ENCODE data around the gene AGAP1. TPM values are rescaled to one million over a fixed set of nuclear protein-coding genes. Genes with fewer than 3 reads are reported as not detected.

AGAP1 gene
- total RNA-seq, 1 donor from 2014 or later = 47.2 TPM

- H3K36me3 Mint-ChIP-seq (ENCODE audit: insufficient read depth) = peaks cover 18% of the 10 kb centered on the region
- H3K27ac Mint-ChIP-seq = no peak overlapping the region
- H3K27me3 Mint-ChIP-seq = peaks cover 2% of the 10 kb centered on the region
- TF ChIP-seq CTCF (IDR thresholded peaks at IDR 0.05; ENCODE audit: unreplicated experiment) = no peak
- H3K4me3 Mint-ChIP-seq (ENCODE audit: low read depth) = no peak overlapping the region
- H3K9me3 Mint-ChIP-seq (ENCODE audit: low read depth) = peaks cover 4% of the 10 kb centered on the region
- no peak for DNase-seq (ENCODE audit: low spot score, unreplicated experiment)
- H3K4me1 Mint-ChIP-seq (ENCODE audit: low read depth) = peaks cover 1% of the 10 kb centered on the region
Observed at GRCh38 chr2:235901243-235901642, 407.4 kb downstream of the AGAP1 start.

GRCh38 chr2:235903782-235904584 lies 410.1 kb downstream of the AGAP1 start:
- Mint-ChIP-seq H3K4me1 (ENCODE audit: low read depth) (peaks cover 5% of the 10 kb centered on the region), H3K4me3 (ENCODE audit: low read depth) (no peak overlapping the region), H3K27ac (no peak overlapping the region), H3K36me3 (ENCODE audit: insufficient read depth) (peaks cover 15% of the 10 kb centered on the region), H3K27me3 (peaks cover 2% of the 10 kb centered on the region), H3K9me3 (ENCODE audit: low read depth) (no peaks in the 10 kb centered on the region)
- DNase-seq (ENCODE audit: low spot score, unreplicated experiment) = no peak
- no peak for TF ChIP-seq CTCF (IDR thresholded peaks at IDR 0.05; ENCODE audit: unreplicated experiment)

- H3K36me3 Mint-ChIP-seq (ENCODE audit: insufficient read depth) = peaks cover 18% of the 10 kb centered on the region
- H3K4me3 Mint-ChIP-seq (ENCODE audit: low read depth) = no peak overlapping the region
- no peak for DNase-seq (ENCODE audit: low spot score, unreplicated experiment)
- peaks cover 5% of the 10 kb centered on the region for H3K4me1 Mint-ChIP-seq (ENCODE audit: low read depth)
- no peak overlapping the region for H3K27ac Mint-ChIP-seq
- H3K27me3 Mint-ChIP-seq = peaks cover 2% of the 10 kb centered on the region
- TF ChIP-seq CTCF (IDR thresholded peaks at IDR 0.05; ENCODE audit: unreplicated experiment) = no peak
- H3K9me3 Mint-ChIP-seq (ENCODE audit: low read depth) = no peaks in the 10 kb centered on the region
Observed at GRCh38 chr2:235904585-235904931, 410.7 kb downstream of the AGAP1 start.

GRCh38 chr2:235908826-235909225 lies 415.0 kb downstream of the AGAP1 start:
- no peak for DNase-seq (ENCODE audit: low spot score, unreplicated experiment)
- H3K9me3 Mint-ChIP-seq (ENCODE audit: low read depth) = peaks cover 3% of the 10 kb centered on the region
- H3K27ac Mint-ChIP-seq = no peak overlapping the region
- peaks cover 2% of the 10 kb centered on the region for H3K27me3 Mint-ChIP-seq
- H3K4me1 Mint-ChIP-seq (ENCODE audit: low read depth) = peaks cover 5% of the 10 kb centered on the region
- no peak overlapping the region for H3K4me3 Mint-ChIP-seq (ENCODE audit: low read depth)
- no peak for TF ChIP-seq CTCF (IDR thresholded peaks at IDR 0.05; ENCODE audit: unreplicated experiment)
- H3K36me3 Mint-ChIP-seq (ENCODE audit: insufficient read depth) = peaks cover 20% of the 10 kb centered on the region

GRCh38 chr2:235909358-235909757 lies 415.5 kb downstream of the AGAP1 start:
- DNase-seq (ENCODE audit: low spot score, unreplicated experiment) = no peak
- Mint-ChIP-seq H3K36me3 (ENCODE audit: insufficient read depth) (peaks cover 20% of the 10 kb centered on the region), H3K27me3 (peaks cover 2% of the 10 kb centered on the region), H3K4me3 (ENCODE audit: low read depth) (no peak overlapping the region), H3K4me1 (ENCODE audit: low read depth) (peaks cover 5% of the 10 kb centered on the region), H3K27ac (no peak overlapping the region), H3K9me3 (ENCODE audit: low read depth) (peaks cover 3% of the 10 kb centered on the region)
- no peak for TF ChIP-seq CTCF (IDR thresholded peaks at IDR 0.05; ENCODE audit: unreplicated experiment)

All from progenitor cell of endocrine pancreas (in vitro differentiated cells).